Urothelium cell line (cell line): ENCODE measurements around the gene NKIRAS1.
"Not testable (repeated sequence)": the region's sequence is repeated elsewhere in the genome, so short reads cannot be mapped to it uniquely, and the experiment has no call there.

ENCODE experiments used
- DNase-seq: peaks from one replicate; pipeline ENCODE4 v3.0.0; 2011; ENCODE audit warnings: low spot score, mixed read lengths
- FAIRE-seq: peaks from 2 replicates; lab custom pipeline; 2011; peaks lifted over from hg19 to GRCh38; lab: Jason Lieb, UNC

The NKIRAS1 gene

DNA sequence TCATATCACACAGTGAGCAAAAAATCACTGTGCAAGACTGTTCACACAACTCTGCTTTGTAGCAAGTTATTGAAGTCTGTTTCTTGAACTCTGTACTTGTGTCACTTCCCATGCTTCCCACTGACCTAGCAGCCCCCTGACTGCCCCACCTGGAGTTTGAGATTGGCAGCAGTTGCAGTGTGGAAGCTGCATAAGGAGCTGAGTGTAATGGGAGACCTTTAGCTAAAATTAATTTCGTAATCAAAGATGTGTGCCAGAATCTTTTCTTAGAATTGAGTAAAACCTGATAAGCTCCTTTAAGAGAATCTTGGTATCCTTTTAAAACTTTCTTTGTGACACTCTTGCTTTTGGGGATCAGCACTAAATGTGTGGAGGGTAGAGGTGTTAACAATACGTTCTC, 42.8 kb downstream of the NKIRAS1 start:
- FAIRE-seq (no peak), DNase-seq (no peak)

DNA sequence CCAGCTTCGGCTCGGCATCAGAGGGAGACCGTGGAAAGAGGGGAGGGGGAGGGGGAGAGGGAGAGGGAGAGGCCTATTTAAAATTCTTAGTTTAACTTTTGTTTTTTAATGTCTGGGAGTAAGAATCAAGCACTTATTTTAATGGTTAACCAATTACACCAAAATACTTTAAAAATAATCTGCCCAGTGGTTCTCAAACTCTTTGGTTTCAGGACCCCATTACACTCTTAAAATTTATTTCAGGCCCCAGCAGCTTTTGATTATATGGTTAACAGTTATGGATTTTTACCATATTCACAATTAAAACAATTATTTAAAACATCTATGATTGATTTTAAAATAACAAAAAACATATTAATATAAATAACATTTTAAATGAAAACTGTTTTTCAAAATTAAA, 44.5 kb downstream of the NKIRAS1 start:
- no peak for FAIRE-seq
- no peak for DNase-seq

DNA sequence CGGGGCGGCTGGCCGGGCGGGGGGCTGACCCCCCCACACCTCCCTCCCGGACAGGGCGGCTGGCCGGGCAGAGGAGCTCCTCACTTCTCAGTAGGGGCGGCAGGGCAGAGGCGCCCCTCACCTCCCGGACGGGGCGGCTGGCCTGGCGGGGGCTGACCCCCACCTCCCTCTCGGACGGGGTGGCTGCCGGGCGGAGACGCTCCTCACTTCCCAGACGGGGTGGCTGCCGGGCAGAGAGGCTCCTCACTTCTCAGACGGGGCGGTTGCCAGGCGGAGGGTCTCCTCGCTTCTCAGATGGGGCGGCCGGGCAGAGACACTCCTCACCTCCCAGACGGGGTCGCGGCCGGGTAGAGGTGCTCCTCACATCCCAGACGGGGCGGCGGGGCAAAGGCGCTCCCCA, 45.4 kb downstream of the NKIRAS1 start:
- FAIRE-seq, DNase-seq: not testable (repeated sequence)

DNA sequence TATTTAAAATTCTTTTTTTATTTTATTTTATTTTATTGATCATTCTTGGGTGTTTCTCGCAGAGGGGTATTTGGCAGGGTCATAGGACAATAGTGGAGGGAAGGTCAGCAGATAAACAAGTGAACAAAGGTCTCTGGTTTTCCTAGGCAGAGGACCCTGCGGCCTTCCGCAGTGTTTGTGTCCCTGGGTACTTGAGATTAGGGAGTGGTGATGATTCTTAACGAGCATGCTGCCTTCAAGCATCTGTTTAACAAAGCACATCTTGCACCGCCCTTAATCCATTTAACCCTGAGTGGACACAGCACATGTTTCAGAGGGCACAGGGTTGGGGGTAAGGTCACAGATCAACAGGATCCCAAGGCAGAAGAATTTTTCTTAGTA, 46.1 kb downstream of the NKIRAS1 start:
- DNase-seq, FAIRE-seq: not testable (repeated sequence)

DNA sequence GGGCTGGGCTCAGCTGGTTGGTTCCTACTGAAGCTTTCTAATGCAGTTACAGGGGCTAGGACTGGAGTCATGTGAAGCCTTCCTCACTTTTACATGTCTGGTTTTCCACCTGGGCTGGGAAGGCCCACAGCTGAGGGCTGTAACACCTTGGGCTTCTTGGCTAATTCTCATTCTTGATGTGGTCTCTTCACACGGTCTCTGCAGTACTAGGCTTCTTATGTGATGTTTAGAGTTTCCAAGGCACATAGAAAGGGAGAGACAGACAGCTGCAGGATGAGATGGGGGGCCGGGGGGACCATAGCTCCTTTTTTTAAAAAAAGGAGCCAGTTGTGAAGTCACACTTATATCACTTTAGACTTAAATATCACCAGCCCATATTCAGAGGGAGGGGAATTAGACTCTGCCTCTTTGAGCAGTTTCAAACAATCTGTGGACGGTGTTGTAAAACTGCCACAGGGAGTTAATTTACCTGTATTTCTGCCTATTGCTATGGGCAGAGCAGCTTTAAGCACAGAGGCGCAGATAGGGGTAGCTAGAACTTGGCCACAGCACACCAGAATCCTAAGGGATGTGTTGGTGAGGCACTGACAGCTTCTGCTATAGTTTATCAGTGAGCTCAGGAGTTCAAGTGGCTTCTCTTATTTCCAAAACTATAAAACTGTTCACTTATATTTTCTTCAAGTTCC, 46.7 kb downstream of the NKIRAS1 start:
- DNase-seq = no peak

DNA sequence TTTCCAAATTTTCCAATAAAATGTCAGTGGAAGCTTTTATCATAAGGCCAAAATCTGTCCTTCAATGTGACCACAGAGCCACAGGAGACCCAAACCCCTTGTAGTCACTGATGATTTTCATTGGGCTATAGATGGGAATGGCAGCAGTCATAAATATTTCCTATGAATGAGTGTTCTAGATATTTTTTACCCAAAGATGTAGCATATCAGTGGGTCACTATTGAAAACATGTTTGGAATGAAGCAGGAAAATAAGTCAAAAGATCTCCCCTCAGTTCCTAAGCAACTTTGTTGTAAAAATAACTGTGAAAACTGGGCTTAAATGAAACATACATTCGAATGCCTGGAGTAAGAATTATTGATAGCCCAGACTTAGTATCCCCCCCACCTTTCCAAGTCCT, 49.0 kb downstream of the NKIRAS1 start:
- DNase-seq (no peak), FAIRE-seq (no peak)

More for the DNA sequence above, 46.7 kb downstream of the NKIRAS1 start:
- no peak for FAIRE-seq

DNA sequence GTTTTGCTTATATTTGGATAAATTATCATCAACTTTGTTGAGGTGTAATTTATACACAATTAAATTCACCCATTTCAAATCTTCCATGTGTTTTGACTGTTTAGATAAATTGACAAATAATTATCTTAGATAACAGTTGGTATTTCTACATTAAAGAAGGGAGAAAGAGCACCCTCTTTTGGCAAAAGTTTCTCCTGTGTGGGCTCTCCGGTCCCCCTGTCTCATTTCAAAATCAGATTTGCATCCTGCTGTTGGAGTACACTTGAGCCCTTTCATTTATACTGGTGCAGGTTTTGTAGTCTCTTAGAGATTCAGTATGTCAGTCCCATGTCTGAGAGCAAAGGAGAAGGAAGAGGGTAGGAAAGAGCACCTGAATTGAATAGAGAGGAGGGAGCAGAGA, 49.4 kb downstream of the NKIRAS1 start:
- DNase-seq (no peak), FAIRE-seq (no peak)

DNA sequence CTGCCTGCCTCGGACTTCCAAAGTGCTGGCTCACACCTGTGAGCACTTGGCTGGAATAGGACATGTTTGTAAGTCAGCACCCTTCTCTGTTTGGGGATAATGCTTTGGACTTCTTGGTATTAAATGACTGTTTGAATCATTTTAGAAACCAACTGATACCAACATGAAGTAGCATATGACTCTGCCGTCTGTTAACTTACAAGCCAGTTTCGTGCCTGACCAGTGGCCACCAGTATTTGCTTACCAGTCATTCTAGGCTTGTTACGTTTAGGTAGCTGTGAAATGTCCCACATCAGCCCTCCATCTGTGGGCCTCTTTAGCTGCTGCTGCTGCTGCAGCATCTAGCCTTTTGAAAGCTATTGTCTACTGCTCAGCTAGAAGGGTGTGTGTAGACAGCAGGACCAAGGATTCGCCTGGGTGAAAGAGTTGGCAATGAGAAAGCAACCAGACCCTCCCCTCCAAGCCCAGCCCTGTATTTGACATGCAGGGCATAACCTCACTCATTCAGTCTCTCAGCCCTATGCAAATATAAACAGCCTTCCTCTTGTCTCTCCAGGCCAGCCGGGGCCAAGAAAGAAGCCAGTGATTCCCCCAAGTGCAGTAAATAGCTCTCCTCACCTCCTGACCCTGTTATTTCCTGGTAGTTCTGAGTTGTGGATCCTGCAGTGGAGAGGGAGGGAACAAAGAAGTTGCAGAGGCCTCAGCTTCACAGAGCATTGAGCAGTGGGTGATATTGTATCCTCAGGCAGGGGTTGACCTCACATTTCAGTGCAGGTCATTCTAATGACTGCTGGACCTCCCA, 51.0 kb downstream of the NKIRAS1 start:
- DNase-seq = no peak
- no peak for FAIRE-seq

DNA sequence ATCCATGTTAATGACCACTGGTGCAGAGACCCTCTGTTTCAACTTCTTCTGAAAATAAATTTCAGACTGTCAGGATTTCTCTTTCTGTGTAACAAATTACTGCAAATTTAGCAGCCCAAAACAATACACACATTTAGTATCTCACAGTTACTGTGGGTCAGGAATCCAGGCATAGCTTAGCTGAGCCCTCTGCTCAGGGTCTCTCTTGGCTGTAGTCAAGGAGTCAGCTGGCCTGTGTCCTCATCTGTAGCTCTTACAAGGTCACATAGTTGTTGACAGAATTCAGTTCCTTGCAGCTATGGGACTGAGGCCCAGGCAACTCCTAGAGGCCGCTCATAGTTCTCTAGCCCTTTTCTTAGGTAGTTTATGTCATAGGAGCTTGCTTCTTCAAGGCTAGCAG, 51.9 kb downstream of the NKIRAS1 start:
- no peak for DNase-seq
- FAIRE-seq = no peak

DNA sequence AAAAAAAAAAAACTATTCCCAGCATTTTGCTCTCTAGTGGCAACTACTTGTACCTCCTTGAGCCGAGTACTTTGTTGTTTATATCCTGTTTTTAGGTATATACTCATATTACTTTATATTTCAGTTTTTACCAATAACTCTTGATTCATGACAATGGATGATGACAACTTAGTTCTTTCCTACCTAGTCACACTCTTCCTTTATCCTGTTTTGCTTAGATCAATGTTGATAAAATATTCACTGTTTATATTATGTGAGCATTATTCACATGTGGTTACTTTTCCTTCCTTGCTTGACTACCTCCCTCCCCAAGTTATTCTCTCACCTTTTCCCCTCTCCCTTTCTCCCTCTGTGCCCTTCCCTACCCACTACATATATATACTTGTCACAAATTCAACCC, 53.7 kb downstream of the NKIRAS1 start:
- DNase-seq = no peak
- FAIRE-seq = no peak

DNA sequence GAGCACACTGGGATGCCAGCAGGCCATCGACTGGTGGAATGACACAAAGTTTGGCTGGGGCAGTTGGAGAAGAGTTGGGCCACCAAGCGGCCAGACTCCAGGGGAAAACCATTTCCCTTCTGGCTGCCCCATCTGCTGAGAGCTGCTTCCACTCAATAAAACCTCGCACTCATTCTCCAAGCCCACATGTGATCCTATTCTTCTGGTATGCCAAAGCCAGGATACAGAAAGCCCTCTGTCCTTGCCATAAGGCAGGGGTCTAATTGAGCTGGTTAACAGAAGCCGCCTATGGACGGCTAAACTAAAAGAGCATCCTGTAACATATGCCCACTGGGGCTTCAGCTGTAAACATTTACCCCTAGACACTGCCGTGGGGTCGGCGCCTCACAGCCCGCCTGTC, 55.1 kb downstream of the NKIRAS1 start:
- DNase-seq = no peak
- FAIRE-seq = no peak

DNA sequence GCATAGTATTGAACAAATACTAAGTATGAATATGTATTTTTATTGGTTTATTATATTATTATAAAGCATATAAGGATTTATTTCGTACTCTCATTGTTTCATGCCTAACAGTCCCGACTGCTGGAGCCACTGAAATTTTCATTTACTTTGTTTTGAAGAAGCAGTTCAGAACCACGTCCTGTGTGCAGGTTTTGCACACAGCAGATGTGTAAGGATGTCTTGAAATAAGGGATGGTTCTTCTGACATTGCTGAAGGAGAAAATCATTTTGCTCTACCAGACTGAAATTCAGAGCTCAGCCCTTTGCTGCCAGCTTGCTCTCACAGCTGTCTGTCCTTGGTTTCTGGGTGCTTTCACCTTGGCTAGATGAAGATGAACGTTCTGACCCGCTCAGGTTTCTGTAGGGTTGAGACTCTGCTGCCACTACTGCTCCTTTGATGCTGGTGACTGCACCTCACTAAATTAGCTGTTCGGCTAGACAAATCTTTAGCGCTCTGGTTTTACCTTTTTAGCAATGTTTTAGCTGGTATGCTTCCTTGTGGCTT, 56.9 kb downstream of the NKIRAS1 start:
- FAIRE-seq = no peak

DNA sequence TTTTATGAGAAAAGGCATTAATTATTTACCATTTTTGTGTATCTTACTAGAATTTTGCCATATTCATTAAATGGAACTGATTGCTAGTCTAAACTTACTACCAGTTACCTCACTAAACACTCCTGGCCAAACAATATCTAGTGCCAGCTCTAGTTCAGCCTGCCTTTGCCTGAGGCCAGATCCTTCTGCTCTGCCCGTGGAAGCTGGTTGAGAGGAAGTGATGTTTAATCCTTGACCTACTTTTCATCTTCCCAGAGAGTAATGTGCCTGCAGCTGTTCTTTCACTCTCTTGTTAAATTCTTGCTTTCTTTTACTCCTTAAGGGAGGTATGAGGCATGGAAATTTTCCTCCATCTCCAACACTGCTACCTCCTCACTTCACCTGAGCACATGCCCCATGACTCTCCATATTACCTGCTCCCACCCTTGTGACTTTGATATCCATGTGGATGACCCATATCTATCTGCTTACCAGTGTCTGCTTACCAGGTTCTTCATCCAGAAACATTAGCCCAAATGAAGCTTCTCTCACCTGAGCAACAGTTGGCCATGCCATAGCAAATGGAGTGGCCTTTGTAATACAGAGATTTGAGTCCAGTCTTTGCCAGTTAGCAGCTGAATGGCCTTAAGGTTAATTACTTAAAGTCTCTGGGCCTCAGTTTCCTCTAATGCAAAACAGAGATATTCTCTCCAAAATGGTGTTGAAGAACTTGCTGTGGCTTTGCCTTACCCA, 57.6 kb downstream of the NKIRAS1 start:
- FAIRE-seq (no peak), DNase-seq (no peak)

More for the DNA sequence above, 56.9 kb downstream of the NKIRAS1 start:
- no peak for DNase-seq

DNA sequence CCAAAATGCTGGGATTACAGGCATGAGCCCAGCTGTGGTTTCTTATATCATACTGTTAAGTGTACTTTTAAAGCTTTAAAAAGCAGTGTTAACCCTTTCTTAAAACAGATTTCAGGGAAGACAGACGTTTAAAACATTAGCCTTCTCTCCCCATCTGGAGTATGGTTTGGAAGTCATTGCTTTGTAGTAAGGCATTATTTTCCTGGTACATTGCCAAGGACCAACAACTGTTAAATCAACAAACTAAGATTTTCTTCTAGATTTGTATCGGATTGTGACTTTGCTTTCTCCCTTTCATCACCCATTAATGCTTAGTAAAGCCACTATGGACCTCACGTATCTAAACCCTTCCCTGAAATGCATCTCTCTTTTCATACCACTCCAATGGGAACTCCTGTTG, 60.5 kb downstream of the NKIRAS1 start:
- FAIRE-seq = no peak

DNA sequence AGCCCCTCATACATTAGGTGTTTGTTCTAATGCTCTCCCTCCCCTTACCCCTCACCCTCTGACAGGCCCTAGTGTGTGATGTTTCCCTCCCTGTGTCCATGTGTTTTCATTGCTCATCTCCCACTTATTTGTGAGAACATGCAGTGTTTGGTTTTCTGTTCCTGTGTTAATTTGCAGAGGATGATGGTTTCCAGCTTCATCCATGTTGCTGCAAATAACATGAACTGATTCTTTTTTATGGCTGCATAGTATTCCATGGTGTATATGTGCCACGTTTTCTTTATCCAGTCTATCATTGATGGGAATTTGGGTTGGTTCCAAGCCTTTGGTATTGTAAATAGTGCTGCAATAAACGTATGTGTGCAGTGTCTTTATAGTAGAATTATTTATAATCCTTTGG, 67.3 kb downstream of the NKIRAS1 start:
- DNase-seq, FAIRE-seq: not testable (repeated sequence)

More for the DNA sequence above, 60.5 kb downstream of the NKIRAS1 start:
- no peak for DNase-seq

DNA sequence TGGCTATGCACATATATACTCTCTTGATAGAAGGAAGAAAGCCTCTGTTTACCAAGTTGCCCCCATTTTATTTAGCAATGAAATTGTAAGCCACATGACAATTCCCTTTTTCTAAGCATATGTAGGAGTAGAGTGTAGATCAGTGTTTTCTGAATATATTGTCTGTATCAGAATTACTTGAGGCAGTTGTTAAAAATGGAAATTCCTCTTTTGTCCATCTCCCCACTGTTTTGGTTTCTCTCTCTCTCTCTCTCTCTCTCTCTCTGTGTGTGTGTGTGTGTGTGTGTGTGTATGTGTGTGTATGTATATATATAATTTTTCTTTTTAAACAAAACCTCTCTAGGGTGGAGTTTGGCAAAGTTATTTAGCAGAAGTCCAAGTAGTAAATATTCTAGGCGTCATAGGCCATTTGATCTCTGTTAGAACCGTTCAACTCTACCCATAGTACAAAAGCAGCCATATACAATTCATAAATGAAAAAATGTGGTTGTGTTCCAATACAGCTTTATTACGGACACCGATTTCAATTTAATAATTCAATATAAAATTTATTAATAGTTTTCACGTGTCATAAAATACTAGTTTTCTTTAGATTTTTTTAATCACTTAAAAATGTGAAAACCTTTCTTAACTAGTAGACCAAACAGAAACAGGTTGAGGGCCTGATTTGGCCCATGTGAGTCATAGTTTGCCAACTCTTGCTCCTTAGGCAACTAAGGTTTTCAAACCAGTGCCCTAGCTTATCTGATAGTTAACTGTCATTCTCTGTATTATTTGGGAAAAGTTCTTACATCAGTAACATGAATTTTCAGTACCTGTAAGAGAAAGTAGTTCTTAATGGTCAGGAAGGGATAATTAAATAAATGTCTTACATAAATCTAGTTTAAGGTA, 71.2 kb downstream of the NKIRAS1 start:
- FAIRE-seq (no peak), DNase-seq (no peak)

DNA sequence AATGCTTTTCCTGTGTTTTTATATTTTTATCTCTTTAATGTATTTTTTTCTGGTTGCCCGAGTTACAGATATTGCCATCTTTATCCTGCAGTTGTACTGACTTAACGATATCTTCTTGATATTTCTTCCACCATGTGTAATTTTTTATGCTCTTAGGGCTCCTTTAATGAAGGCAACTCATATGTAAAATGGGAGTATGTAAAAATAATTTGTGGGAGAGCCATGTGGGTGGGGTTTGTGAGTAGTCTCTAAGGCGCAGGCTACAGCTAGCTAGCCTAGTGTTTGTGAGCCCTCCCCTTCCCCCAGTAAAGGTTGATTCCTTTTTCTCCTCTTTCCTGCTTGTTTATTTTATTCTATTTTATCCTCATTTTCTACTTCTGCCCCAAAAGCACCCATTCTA, 72.9 kb downstream of the NKIRAS1 start:
- no peak for DNase-seq
- no peak for FAIRE-seq
